Measurements from ENCODE around the gene FITM1. TPM values are rescaled to one million over a fixed set of nuclear protein-coding genes. Genes with fewer than 3 reads are reported as not detected.

FITM1 gene
- total RNA-seq, 1 experiment from 2014 or later = 0.72 TPM

- Histone ChIP-seq H4K20me1 (ENCODE audit: control insufficient read depth, insufficient read depth, insufficient read length) (no peaks in the 10 kb centered on the region), H2BK120ac (ENCODE audit: low read depth, low read length, poor library complexity, severe bottlenecking) (no peak overlapping the region), H3K4me1 (ENCODE audit: insufficient read depth, low read length) (no peaks in the 10 kb centered on the region), H3K23me2 (ENCODE audit: insufficient read length, low read depth, low read length, poor library complexity, severe bottlenecking) (no peaks in the 10 kb centered on the region), H3K27me3 (ENCODE audit: insufficient read depth, low read length) (no peaks in the 10 kb centered on the region), H4K91ac (ENCODE audit: insufficient read length, low read depth, low read length) (no peak overlapping the region), H3K9me3 (ENCODE audit: control insufficient read depth, low read depth, low read length) (no peaks in the 10 kb centered on the region), H3K23ac (ENCODE audit: insufficient read length, low read depth, low read length) (no peak overlapping the region), H2BK5ac (ENCODE audit: insufficient read length, low read length) (no peak overlapping the region), H3K27ac (ENCODE audit: insufficient read length, low read depth, low read length) (no peak overlapping the region), H2AFZ (ENCODE audit: low read length) (no peak overlapping the region), H3K18ac (ENCODE audit: insufficient read length, low read depth, low read length) (no peak overlapping the region), H2BK20ac (ENCODE audit: low read depth, low read length, poor library complexity, severe bottlenecking) (no peak overlapping the region), H2AK5ac (ENCODE audit: insufficient read length, low read length) (no peak overlapping the region), H3K14ac (ENCODE audit: insufficient read depth, low read length) (no peak overlapping the region), H3K4me2 (ENCODE audit: insufficient read depth, insufficient read length, low read length) (no peak overlapping the region), H4K8ac (replicated peaks; ENCODE audit: insufficient read length, low read depth, low read length) (no peak overlapping the region), H3K9ac (ENCODE audit: extremely low read depth, insufficient read length, low read length) (no peak overlapping the region), H2BK15ac (ENCODE audit: low read depth, low read length) (no peak overlapping the region), H4K5ac (ENCODE audit: insufficient read length, low read depth, low read length) (no peak overlapping the region), H3K56ac (ENCODE audit: insufficient read length, low read depth, low read length) (no peak overlapping the region), H3K4ac (ENCODE audit: low read depth, low read length) (no peak overlapping the region), H2BK12ac (ENCODE audit: insufficient read length, low read depth, low read length) (no peak overlapping the region), H3T11ph (ENCODE audit: low read length) (no peak overlapping the region), H3K79me1 (ENCODE audit: insufficient read depth, low read depth, low read length, poor library complexity, severe bottlenecking) (no peaks in the 10 kb centered on the region), H3K79me2 (ENCODE audit: insufficient read depth, low read length) (no peaks in the 10 kb centered on the region)
- no peak for TF ChIP-seq CTCF (conservative IDR thresholded peaks at IDR 0.05)
- no peaks in the 10 kb centered on the region for H3K9me3 Mint-ChIP-seq
- H3K4me1 Mint-ChIP-seq = no peaks in the 10 kb centered on the region
- H3K36me3 Mint-ChIP-seq (ENCODE audit: insufficient read depth in 1 of 3, low read depth in 3 of 3) = no peaks in the 10 kb centered on the region
- H3K27me3 Mint-ChIP-seq (ENCODE audit: low read depth) = no peaks in the 10 kb centered on the region
- H3K4me3 Mint-ChIP-seq = no peak overlapping the region
- no CpG with 5 or more reads among the region's 8 CpGs for WGBS (ENCODE audit: extremely low coverage, insufficient read length, low lambda C conversion rate)
- no peak overlapping the region for H3K27ac Mint-ChIP-seq
- DNase-seq = no peak
Observed at GRCh38 chr14:24129410-24129998, 955 bp upstream of the FITM1 start.

Measured in H9 (cell line).